EL (cell line): ENCODE measurements around the gene CISD3.
"Not testable (repeated sequence)": the region's sequence is repeated elsewhere in the genome, so short reads cannot be mapped to it uniquely, and the experiment has no call there.

Experiments
- DNase-seq: peaks from one replicate; pipeline ENCODE4 v3.0.0-alpha.2; 2016

Gene CISD3

GRCh38 chr17:38709104-38709820 lies 20.9 kb upstream of the CISD3 start:
- no peak for DNase-seq

- DNase-seq, result no peak
Observed at GRCh38 chr17:38709864-38710603, 20.1 kb upstream of the CISD3 start.

GRCh38 chr17:38710604-38710962 lies 19.6 kb upstream of the CISD3 start:
- DNase-seq, result no peak

- DNase-seq, result no peak
Observed at GRCh38 chr17:38710985-38711384, 19.2 kb upstream of the CISD3 start.

GRCh38 chr17:38711792-38712571 lies 18.2 kb upstream of the CISD3 start:
- DNase-seq, result no peak

- DNase-seq, result no peak
Observed at GRCh38 chr17:38712593-38712992, 17.5 kb upstream of the CISD3 start.

GRCh38 chr17:38713456-38714075 lies 16.6 kb upstream of the CISD3 start:
- no peak for DNase-seq

- DNase-seq, result no peak
Observed at GRCh38 chr17:38715216-38715943, 14.8 kb upstream of the CISD3 start.

- no peak for DNase-seq
Observed at GRCh38 chr17:38716368-38717005, 13.7 kb upstream of the CISD3 start.

- no peak for DNase-seq
Observed at GRCh38 chr17:38717139-38717745, 12.9 kb upstream of the CISD3 start.

- DNase-seq, result no peak
Observed at GRCh38 chr17:38719289-38719942, 10.7 kb upstream of the CISD3 start.

GRCh38 chr17:38719943-38720641 lies 10.0 kb upstream of the CISD3 start:
- no peak for DNase-seq

GRCh38 chr17:38720941-38721340 lies 9.2 kb upstream of the CISD3 start:
- DNase-seq, result no peak

GRCh38 chr17:38721802-38722201 lies 8.3 kb upstream of the CISD3 start:
- no peak for DNase-seq

GRCh38 chr17:38724337-38724988 lies 5.7 kb upstream of the CISD3 start:
- no peak for DNase-seq

GRCh38 chr17:38725066-38725465 lies 5.1 kb upstream of the CISD3 start:
- DNase-seq, result no peak

- not testable (repeated sequence) for DNase-seq
Observed at GRCh38 chr17:38726145-38726544, 4.0 kb upstream of the CISD3 start.

GRCh38 chr17:38727736-38728135 lies 2.4 kb upstream of the CISD3 start:
- DNase-seq, result no peak

GRCh38 chr17:38728290-38728831 lies 1.8 kb upstream of the CISD3 start:
- no peak for DNase-seq
